Measurements from ENCODE around the gene IGF2BP2.

The IGF2BP2 gene

DNA sequence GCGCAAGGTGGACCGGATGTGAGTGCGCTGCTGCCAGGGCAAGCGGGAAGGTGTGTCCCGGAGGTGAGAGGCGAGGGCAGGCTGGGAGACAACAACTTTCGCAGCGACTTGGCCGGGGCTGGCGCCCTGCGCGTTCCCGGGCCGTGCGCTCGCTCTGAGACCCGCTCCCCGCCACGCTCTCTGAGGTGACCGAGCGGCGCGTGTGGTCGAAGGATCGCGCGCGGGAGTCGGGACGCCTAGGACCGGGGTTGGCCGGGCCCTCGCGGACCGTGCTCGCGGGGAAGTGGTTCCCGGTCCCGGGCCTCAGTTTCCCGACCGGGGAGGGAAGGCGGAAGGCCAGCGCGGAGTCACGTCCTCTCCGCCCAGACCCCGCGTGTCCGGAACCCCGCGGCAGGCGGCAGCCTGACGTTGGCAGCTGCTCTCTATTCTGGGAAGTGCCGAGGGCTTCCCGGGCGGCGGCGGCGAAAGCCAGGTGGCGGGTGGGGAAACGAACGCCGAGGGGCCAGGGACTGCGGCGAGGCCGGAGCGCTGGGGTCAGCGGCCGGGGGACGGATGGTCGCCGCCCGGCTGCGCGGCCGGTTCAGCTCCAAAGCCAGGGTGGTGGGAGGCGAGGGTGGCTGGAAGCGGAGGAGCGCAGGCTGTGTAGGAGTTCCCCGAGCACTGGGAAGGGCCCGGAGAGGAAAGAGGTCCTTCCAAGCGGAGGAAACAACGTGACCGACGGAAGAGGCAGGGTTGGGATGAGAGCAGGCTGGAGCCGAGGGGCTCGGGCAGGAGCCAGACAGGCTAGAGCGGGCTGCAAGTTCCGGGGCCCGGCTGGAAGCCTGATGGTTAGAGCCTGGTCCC, 1.0 kb upstream of the IGF2BP2 start:
- H4K20me1 ChIP-seq (ENCODE audit: insufficient read depth, low read length), result no peaks in the 10 kb centered on the region
- TF ChIP-seq, protein P1, sequence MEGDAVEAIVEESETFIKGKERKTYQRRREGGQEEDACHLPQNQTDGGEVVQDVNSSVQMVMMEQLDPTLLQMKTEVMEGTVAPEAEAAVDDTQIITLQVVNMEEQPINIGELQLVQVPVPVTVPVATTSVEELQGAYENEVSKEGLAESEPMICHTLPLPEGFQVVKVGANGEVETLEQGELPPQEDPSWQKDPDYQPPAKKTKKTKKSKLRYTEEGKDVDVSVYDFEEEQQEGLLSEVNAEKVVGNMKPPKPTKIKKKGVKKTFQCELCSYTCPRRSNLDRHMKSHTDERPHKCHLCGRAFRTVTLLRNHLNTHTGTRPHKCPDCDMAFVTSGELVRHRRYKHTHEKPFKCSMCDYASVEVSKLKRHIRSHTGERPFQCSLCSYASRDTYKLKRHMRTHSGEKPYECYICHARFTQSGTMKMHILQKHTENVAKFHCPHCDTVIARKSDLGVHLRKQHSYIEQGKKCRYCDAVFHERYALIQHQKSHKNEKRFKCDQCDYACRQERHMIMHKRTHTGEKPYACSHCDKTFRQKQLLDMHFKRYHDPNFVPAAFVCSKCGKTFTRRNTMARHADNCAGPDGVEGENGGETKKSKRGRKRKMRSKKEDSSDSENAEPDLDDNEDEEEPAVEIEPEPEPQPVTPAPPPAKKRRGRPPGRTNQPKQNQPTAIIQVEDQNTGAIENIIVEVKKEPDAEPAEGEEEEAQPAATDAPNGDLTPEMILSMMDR (IDR thresholded peaks at IDR 0.05; ENCODE audit: low read depth, low read length), result no peak
- TF ChIP-seq EZH2phosphoT487 (IDR thresholded peaks at IDR 0.05; ENCODE audit: low read depth), result no peak
- H3K36me3 ChIP-seq (replicated peaks; ENCODE audit: low read depth, low read length), result no peaks in the 10 kb centered on the region
- H2AFZ ChIP-seq (ENCODE audit: low read depth, low read length), result no peak overlapping the region
- no peaks in the 10 kb centered on the region for H3K4me1 ChIP-seq (ENCODE audit: low read length)
- no peak overlapping the region for H3K9ac ChIP-seq (ENCODE audit: low read length)
- no peaks in the 10 kb centered on the region for H3K79me2 ChIP-seq (ENCODE audit: low read length)
- H3K9me3 ChIP-seq (ENCODE audit: insufficient read depth, low read length), result no peaks in the 10 kb centered on the region
- H3K27ac ChIP-seq (ENCODE audit: low read length), result no peak overlapping the region
- peaks cover 34% of the 10 kb centered on the region for H3K27me3 ChIP-seq (ENCODE audit: low read depth, low read length)
- H3K4me3 ChIP-seq (ENCODE audit: low read length), result peak overlapping the region; percentile 69
- peak overlapping the region; percentile 58 for H3K4me2 ChIP-seq (ENCODE audit: low read length)

DNA sequence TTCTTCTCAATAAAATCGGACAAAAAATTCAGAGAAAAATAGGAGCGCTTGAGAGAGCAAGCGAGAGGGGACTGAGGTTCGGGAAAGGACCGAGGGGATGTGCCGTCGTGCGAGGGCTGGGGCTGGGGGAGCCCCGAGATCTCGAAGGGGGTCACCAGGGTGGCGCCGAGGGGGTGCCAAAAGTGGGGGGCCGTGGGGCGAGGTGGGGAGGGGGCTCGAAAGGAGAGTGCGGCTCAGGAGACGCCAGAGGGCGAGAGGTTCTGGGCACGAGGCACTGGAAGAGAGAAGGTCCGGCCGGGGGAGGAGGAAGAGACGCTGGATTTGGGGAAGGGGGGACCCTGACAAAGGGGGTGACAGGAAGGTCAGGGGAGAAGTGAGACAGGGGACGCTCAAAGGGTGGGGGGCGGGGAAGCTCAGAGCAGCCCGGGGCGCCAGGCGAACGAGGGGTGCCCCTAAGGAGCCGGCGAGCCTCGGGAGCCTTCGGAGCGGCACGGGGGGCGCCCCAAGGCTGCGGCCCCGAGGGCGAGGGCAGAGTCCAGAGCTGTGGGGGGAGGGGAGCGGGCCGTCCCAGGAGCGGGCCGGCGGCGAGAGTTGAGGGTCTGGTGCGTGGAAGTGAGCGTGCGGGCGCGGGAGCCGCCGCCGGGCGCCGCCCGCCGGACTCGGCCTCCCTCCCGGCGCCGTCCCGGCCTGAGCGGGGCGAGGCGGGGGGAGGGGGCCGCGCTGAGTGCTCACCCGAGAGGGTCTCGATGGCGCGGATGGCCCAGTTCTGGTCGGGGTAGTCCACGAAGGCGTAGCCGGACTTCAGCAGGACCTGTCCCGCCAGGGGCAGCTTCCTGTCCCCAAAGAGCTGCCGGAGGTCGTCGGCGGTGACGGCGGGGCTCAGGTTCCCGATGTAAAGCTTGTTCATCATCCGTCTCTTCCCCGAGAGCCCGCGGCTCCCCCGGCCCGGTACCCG, 514 bp downstream of the IGF2BP2 start:
- Histone ChIP-seq H3K4me2 (ENCODE audit: low read length) (peak overlapping the region; percentile 62), H4K20me1 (ENCODE audit: insufficient read depth, low read length) (no peaks in the 10 kb centered on the region), H3K4me3 (ENCODE audit: low read length) (peak overlapping the region; percentile 73), H3K9me3 (ENCODE audit: insufficient read depth, low read length) (no peaks in the 10 kb centered on the region), H3K79me2 (ENCODE audit: low read length) (no peaks in the 10 kb centered on the region), H3K27me3 (ENCODE audit: low read depth, low read length) (peaks cover 40% of the 10 kb centered on the region), H3K27ac (ENCODE audit: low read length) (no peak overlapping the region), H3K36me3 (replicated peaks; ENCODE audit: low read depth, low read length) (no peaks in the 10 kb centered on the region), H3K9ac (ENCODE audit: low read length) (peak overlapping the region; percentile 42; the same call in 1 of the 2 replicates), H2AFZ (ENCODE audit: low read depth, low read length) (peak overlapping the region; percentile 68; the same call in 1 of the 2 replicates), H3K4me1 (ENCODE audit: low read length) (no peaks in the 10 kb centered on the region)
- TF ChIP-seq EZH2phosphoT487 (IDR thresholded peaks at IDR 0.05; ENCODE audit: low read depth), result no peak
- TF ChIP-seq, protein P1 (IDR thresholded peaks at IDR 0.05; ENCODE audit: low read depth, low read length), result no peak

DNA sequence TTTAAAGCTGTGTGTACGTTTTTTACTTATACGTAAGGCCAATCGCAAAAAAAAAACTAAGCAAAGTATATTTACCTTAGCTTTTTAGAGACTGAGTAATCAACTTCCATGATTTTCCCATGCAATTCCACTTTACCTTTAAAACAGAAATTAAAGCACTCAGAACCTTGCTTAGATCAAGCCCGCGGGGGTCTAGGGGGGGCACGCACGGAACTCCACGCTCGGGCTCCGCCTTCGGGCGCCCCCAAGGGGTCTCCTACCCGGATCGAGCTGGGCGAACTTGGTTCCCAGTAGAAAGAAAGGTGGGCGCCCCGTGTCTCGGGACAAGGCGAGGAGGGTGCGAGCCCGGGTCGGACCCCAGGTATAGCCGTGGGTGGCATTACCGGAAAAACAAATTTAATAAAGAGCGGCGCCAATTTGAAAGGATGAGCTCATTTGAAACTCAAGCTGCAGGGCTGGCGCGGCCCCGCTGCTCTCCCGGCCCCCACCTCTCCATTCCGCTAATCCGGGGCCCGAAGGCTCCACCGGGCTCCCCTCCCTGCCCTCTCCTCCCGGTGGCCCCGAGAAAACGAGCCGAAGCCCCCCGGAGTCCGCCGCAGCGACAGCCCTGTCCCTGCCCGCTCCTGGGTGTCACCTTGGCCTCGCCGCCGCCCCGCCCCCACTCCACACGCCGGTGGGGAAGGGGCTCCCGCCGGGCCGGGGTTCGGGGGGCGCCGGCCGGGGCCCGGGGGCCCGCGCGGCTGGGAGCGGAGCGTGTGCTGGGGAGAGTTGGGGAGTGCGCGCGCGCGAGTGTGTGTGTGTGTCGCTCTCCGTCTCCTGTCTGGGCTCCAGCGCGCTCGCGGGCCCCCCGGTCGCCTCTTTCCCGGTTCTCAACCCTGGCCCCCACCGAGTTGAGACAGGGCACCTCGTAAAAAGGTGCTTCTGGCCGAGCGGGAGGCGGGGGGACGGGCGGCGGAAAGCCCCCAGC, 1.5 kb downstream of the IGF2BP2 start:
- H3K36me3 ChIP-seq (replicated peaks; ENCODE audit: low read depth, low read length), result no peaks in the 10 kb centered on the region
- no peaks in the 10 kb centered on the region for H4K20me1 ChIP-seq (ENCODE audit: insufficient read depth, low read length)
- H3K9ac ChIP-seq (ENCODE audit: low read length), result peak overlapping the region; percentile 41
- no peak overlapping the region for H3K27ac ChIP-seq (ENCODE audit: low read length)
- TF ChIP-seq, protein P1 (IDR thresholded peaks at IDR 0.05; ENCODE audit: low read depth, low read length), result no peak
- TF ChIP-seq EZH2phosphoT487 (IDR thresholded peaks at IDR 0.05; ENCODE audit: low read depth), result no peak
- no peaks in the 10 kb centered on the region for H3K79me2 ChIP-seq (ENCODE audit: low read length)
- peak overlapping the region; percentile 64 for H2AFZ ChIP-seq (ENCODE audit: low read depth, low read length)
- no peaks in the 10 kb centered on the region for H3K4me1 ChIP-seq (ENCODE audit: low read length)
- peak overlapping the region; percentile 62 for H3K4me2 ChIP-seq (ENCODE audit: low read length)
- peak overlapping the region; percentile 73 for H3K4me3 ChIP-seq (ENCODE audit: low read length)
- peaks cover 44% of the 10 kb centered on the region for H3K27me3 ChIP-seq (ENCODE audit: low read depth, low read length)
- H3K9me3 ChIP-seq (ENCODE audit: insufficient read depth, low read length), result no peaks in the 10 kb centered on the region

Measured in OCI-LY3 (cell line).